A673 (cell line): ENCODE results near the gene MYL12B.

Experiments
- CTCF ChIP-seq: fragments of 300-800, 200-600 bp; sonication (generic); conservative IDR thresholded peaks from 2 replicates; pipeline ENCODE4 v1.5.1; 2017; ENCODE audit warnings: low read depth, mild to moderate bottlenecking, antibody characterized with exemption, low read length, moderate library complexity, mixed read lengths
- EZH2 ChIP-seq: fragments of 200-600 bp; sonication (generic); IDR thresholded peaks from 2 replicates; pipeline ENCODE4 v1.6.1; 2017; ENCODE audit warnings: borderline replicate concordance, low read depth, mild to moderate bottlenecking, mixed read lengths, antibody characterized with exemption, low read length; ENCODE audit not compliant: poor library complexity, severe bottlenecking

DNA sequence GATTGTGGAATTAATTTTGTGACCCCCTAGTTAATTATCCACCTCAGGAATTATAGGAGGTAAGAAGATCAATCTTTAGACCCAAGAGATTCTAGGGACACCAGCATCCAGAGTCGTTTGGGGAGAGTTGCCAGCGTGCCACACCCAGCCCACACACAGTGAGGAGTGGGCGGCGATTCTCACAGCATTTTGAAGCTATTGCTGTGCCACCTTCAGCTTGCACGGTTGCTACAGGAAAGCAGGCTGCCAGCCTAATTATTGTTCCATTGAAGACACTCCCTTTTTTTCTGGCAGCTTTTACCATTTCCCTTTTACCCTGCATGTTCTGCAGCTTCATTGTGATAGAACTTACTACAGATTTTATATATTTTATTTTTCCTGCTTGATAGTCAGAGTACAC, 27.5 kb upstream of the MYL12B start:
- TF ChIP-seq CTCF (no peak), EZH2 (no peak)
